IMR-90 (cell line): ENCODE measurements around the gene C3orf70. TPM values are rescaled to one million over a fixed set of nuclear protein-coding genes. Genes with fewer than 3 reads are reported as not detected.

Source experiments
- ATAC-seq: fragments of 200-7000 bp; cut with Tn5 transposase; 2 replicates; pipeline ENCODE4 v1.9.1; 2020; ENCODE audit warnings: low read depth, mild to moderate bottlenecking, moderate library complexity
- BruUV-seq: library from RNA; stranded (reverse); fragments of 400-500 nt; replicated peaks from 2 replicates; lab custom pipeline; 2021; lab: Mats Ljungman, UMichigan
- CTCF ChIA-PET: fragments of 300-600 bp; formaldehyde crosslinking; extraction: SDS; loops from one replicate; lab custom pipeline; 2021; ENCODE audit warnings: antibody characterized with exemption; lab: Yijun Ruan, JAX
- POLR2A ChIA-PET: fragments of 300-600 bp; sonication (Branson Sonifier 250); formaldehyde crosslinking; loops from one replicate; lab custom pipeline; 2022; ENCODE audit warnings: antibody characterized with exemption; ENCODE audit not compliant: unreplicated experiment; lab: Charles Lee
- DNase-seq: peaks from one replicate; pipeline ENCODE4 v3.0.0; 2013
- H2AFZ ChIP-seq: replicated peaks from 2 replicates; pipeline ENCODE3; 2013; ENCODE audit warnings: low read length, mild to moderate bottlenecking; ENCODE audit not compliant: poor library complexity
- H2AK5ac ChIP-seq: 2 replicates; pipeline ENCODE4 v1.6.1; 2013; ENCODE audit warnings: low read depth, low read length, inconsistent platforms
- H2AK9ac ChIP-seq: replicated peaks from 2 replicates; pipeline ENCODE3; 2013; ENCODE audit warnings: mild to moderate bottlenecking, low read depth, low read length, moderate library complexity; ENCODE audit not compliant: poor library complexity
- H2BK120ac ChIP-seq: 2 replicates; pipeline ENCODE4 v1.6.1; 2013; ENCODE audit warnings: low read depth, low read length, inconsistent platforms
- H2BK15ac ChIP-seq: 3 replicates; pipeline ENCODE4 v1.6.1; 2013; ENCODE audit warnings: low read depth, low read length, inconsistent platforms
- H2BK20ac ChIP-seq: 2 replicates; pipeline ENCODE4 v1.6.1; 2013; ENCODE audit warnings: low read depth, mild to moderate bottlenecking, inconsistent platforms, low read length, moderate library complexity
- H2BK5ac ChIP-seq: 2 replicates; pipeline ENCODE4 v1.6.1; 2013; ENCODE audit warnings: mild to moderate bottlenecking, low read depth, low read length, inconsistent platforms; ENCODE audit not compliant: poor library complexity, severe bottlenecking
- H3K14ac ChIP-seq: replicated peaks from 2 replicates; pipeline ENCODE4 v1.6.1; 2013; ENCODE audit warnings: low read depth, low read length, inconsistent platforms
- H3K18ac ChIP-seq: 2 replicates; pipeline ENCODE4 v1.6.1; 2013; ENCODE audit warnings: low read depth, low read length, control low read depth
- H3K23ac ChIP-seq: 2 replicates; pipeline ENCODE4 v1.6.1; 2013; ENCODE audit warnings: low read depth, low read length, inconsistent platforms
- H3K27ac ChIP-seq: 2 replicates; pipeline ENCODE4 v1.5.1; 2013; ENCODE audit warnings: mild to moderate bottlenecking, control low read depth, low read length; ENCODE audit not compliant: insufficient read depth
- H3K27me3 ChIP-seq: 2 replicates; pipeline ENCODE4 v1.6.1; 2013; ENCODE audit warnings: low read length; ENCODE audit not compliant: control insufficient read depth, insufficient read depth
- H3K36me3 ChIP-seq: 2 replicates; pipeline ENCODE4 v1.6.1; 2013; ENCODE audit warnings: low read length, mixed read lengths; ENCODE audit not compliant: control insufficient read depth, insufficient read depth
- H3K4ac ChIP-seq: 2 replicates; pipeline ENCODE4 v1.6.1; 2013; ENCODE audit warnings: low read depth, low read length, inconsistent platforms
- H3K4me1 ChIP-seq: 2 replicates; pipeline ENCODE4 v1.6.1; 2013; ENCODE audit warnings: low read length, mixed read lengths; ENCODE audit not compliant: control insufficient read depth, insufficient read depth
- H3K4me2 ChIP-seq: 2 replicates; pipeline ENCODE4 v1.6.1; 2013; ENCODE audit warnings: low read depth, mild to moderate bottlenecking, control low read depth, low read length, moderate library complexity
- H3K4me3 ChIP-seq: 2 replicates; pipeline ENCODE4 v1.5.1; 2013; ENCODE audit warnings: low read depth, mild to moderate bottlenecking, control low read depth, low read length, moderate library complexity; ENCODE audit not compliant: insufficient read depth
- H3K56ac ChIP-seq: 2 replicates; pipeline ENCODE4 v1.6.1; 2013; ENCODE audit warnings: low read length, inconsistent platforms; ENCODE audit not compliant: insufficient read depth; ENCODE audit errors: extremely low read depth
- H3K79me1 ChIP-seq, 2 experiments: 2 replicates each; pipeline ENCODE4 v1.6.1; 2013; ENCODE audit warnings: low read length in 2 of 2, inconsistent platforms in 1 of 2, low read depth in 1 of 2
- H3K9ac ChIP-seq: 2 replicates; pipeline ENCODE4 v1.6.1; 2013; ENCODE audit warnings: low read depth, low read length, control low read depth
- H3K9me1 ChIP-seq: 2 replicates; pipeline ENCODE4 v1.6.1; 2013; ENCODE audit warnings: low read length, inconsistent platforms; ENCODE audit not compliant: insufficient read depth
- H3K9me3 ChIP-seq: 2 replicates; pipeline ENCODE4 v1.6.1; 2013; ENCODE audit warnings: low read length; ENCODE audit not compliant: control insufficient read depth, insufficient read depth
- H4K20me1 ChIP-seq: 2 replicates; pipeline ENCODE4 v1.6.1; 2013; ENCODE audit warnings: low read length, inconsistent platforms; ENCODE audit not compliant: insufficient read depth
- H4K5ac ChIP-seq: 2 replicates; pipeline ENCODE4 v1.6.1; 2013; ENCODE audit warnings: mild to moderate bottlenecking, low read depth, low read length, control low read depth
- H4K8ac ChIP-seq, 2 experiments: 2 replicates each; pipeline ENCODE4 v1.6.1; 2013; ENCODE audit warnings: low read depth in 2 of 2, low read length in 2 of 2, control low read depth in 1 of 2, inconsistent platforms in 1 of 2
- H4K91ac ChIP-seq: 2 replicates; pipeline ENCODE4 v1.6.1; 2013; ENCODE audit warnings: low read depth, low read length, inconsistent platforms; ENCODE audit not compliant: insufficient read depth
- BHLHE40 ChIP-seq: fragments of 150-350 bp; IDR thresholded peaks from 2 replicates; pipeline ENCODE4 v1.6.1; 2016; ENCODE audit warnings: mild to moderate bottlenecking, low read depth, low read length
- CEBPB ChIP-seq: IDR thresholded peaks from 2 replicates; pipeline ENCODE4 v1.6.1; 2012; ENCODE audit warnings: low read depth, low read length, improper control_type of control experiment
- CHD1 ChIP-seq: IDR thresholded peaks from 2 replicates; pipeline ENCODE4 v1.6.1; 2012; ENCODE audit warnings: low read depth, low read length, improper control_type of control experiment
- FOS ChIP-seq: fragments of 150-350 bp; IDR thresholded peaks from 2 replicates; pipeline ENCODE4 v1.6.1; 2016; ENCODE audit warnings: low read depth, low read length
- MAFK ChIP-seq: IDR thresholded peaks from 2 replicates; pipeline ENCODE4 v1.6.1; 2012; ENCODE audit warnings: low read depth, low read length, improper control_type of control experiment
- MAZ ChIP-seq: IDR thresholded peaks from 2 replicates; pipeline ENCODE4 v1.6.1; 2012; ENCODE audit warnings: low read depth, mild to moderate bottlenecking, low read length, improper control_type of control experiment, moderate library complexity, borderline replicate concordance
- MXI1 ChIP-seq: IDR thresholded peaks from 2 replicates; pipeline ENCODE4 v1.6.1; 2012; ENCODE audit warnings: low read depth, mild to moderate bottlenecking, low read length, moderate library complexity, borderline replicate concordance
- NFE2L2 ChIP-seq: fragments of 150-350 bp; IDR thresholded peaks from 2 replicates; pipeline ENCODE4 v1.6.1; 2016; ENCODE audit warnings: low read depth, mild to moderate bottlenecking, low read length
- POLR2A ChIP-seq: IDR thresholded peaks from 2 replicates; pipeline ENCODE4 v1.6.1; 2012; ENCODE audit warnings: mild to moderate bottlenecking, low read depth, low read length
- RAD21 ChIP-seq: IDR thresholded peaks from 2 replicates; pipeline ENCODE4 v1.6.1; 2012; ENCODE audit warnings: low read length, improper control_type of control experiment
- RCOR1 ChIP-seq: IDR thresholded peaks from 2 replicates; pipeline ENCODE4 v1.6.1; 2012; ENCODE audit warnings: mild to moderate bottlenecking, low read length, improper control_type of control experiment; ENCODE audit not compliant: insufficient replicate concordance
- RFX5 ChIP-seq: IDR thresholded peaks from 2 replicates; pipeline ENCODE4 v1.8.0; 2012; ENCODE audit warnings: low read depth, mild to moderate bottlenecking, low read length, moderate library complexity
- SMC3 ChIP-seq: fragments of 150-350 bp; IDR thresholded peaks from 2 replicates; pipeline ENCODE4 v1.6.1; 2016; ENCODE audit warnings: low read depth, mild to moderate bottlenecking, antibody characterized with exemption, low read length, moderate library complexity
- WGBS, 2 experiments: methylation state at CpG; one replicate each; pipeline versions ENCODE4 v1.1.5 to v1.1.7; 2013; ENCODE audit warnings: missing lambda C conversion rate in 2 of 2; ENCODE audit not compliant: insufficient read length in 1 of 2; ENCODE audit errors: extremely low coverage in 2 of 2; 5-methylcytosine and 5-hydroxymethylcytosine counted together
- dilution Hi-C: fragments of 300-500 bp; cut with HindIII; formaldehyde crosslinking; loops from one replicate; pipeline ENCODE4 v1.14.3; 2018; ENCODE audit warnings: low sequenced_read_pairs; ENCODE audit not compliant: unreplicated experiment
- in situ Hi-C: fragments of 300-500 bp; cut with MboI; formaldehyde crosslinking; loops from 3 replicates; pipeline ENCODE4 v1.14.3; 2019; ENCODE audit warnings: low sequenced_read_pairs, inconsistent platforms, mixed read lengths
- intact Hi-C: fragments of 100-400 bp; cut with micrococcal nuclease; formaldehyde crosslinking; loops from 2 replicates; pipeline ENCODE4 v1.10.0; 2022
- polyA plus RNA-seq, 3 experiments: library from polyadenylated mRNA; depleted of rRNA; stranded (reverse); fragments of >200 nt; gene quantifications; 2 replicates each; pipeline ENCODE4 v1.2.3, GENCODE V29; 2012; ENCODE audit warnings: low replicate concordance in 1 of 3
- total RNA-seq: library from RNA; depleted of rRNA; stranded (reverse); fragments of >200 nt; gene quantifications from 2 replicates; pipeline ENCODE4 v1.2.3, GENCODE V29; 2012
- TF ChIP-seq, protein P1 (sequence below): fragments of 150-350 bp; IDR thresholded peaks from 2 replicates; pipeline ENCODE4 v1.6.1; 2017; ENCODE audit warnings: mild to moderate bottlenecking, antibody characterized with exemption, low read length, low read depth
- TF ChIP-seq, protein P2 (sequence below): conservative IDR thresholded peaks from 2 replicates; pipeline ENCODE4 v1.5.1; 2012; ENCODE audit warnings: mild to moderate bottlenecking, low read depth, low read length, improper control_type of control experiment

C3orf70 gene
- total and polyA plus RNA-seq, 2 of the 4 experiments (the other 2 are of a cell fraction), result 0.96 to 1.8 TPM

DNA sequence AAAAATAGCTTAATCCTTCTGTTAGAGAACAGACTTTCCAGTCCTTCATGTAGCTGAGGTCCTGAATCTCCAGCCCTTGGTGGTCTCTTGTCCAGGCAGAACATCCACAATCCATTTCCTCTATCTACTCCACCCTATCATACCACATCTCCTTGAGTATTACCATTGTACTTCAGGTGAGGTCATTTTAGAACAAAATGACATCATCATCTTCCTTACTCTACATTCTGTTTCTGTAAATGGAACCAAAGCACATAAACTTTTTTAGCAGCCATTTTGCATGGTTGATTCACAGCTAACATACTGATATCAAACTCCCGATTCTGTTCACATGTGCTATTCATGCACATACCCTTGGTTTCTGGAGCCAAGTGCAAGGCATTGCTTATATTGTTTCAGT lies 112.4 kb downstream of the C3orf70 start:
- dilution Hi-C loops (no loop called here), in situ Hi-C loops (no loop called here), intact Hi-C loops (no loop called here)
- H4K5ac ChIP-seq, result no peak overlapping the region
- H3K36me3 ChIP-seq, result no peaks in the 10 kb centered on the region
- no peak overlapping the region for H3K27ac ChIP-seq
- no peak overlapping the region for H3K4ac ChIP-seq
- H3K9ac ChIP-seq, result no peak overlapping the region
- H2BK5ac ChIP-seq, result no peak overlapping the region
- no peaks in the 10 kb centered on the region for H4K20me1 ChIP-seq
- no peak overlapping the region for H2AK9ac ChIP-seq
- TF ChIP-seq MXI1 (no peak), CEBPB (no peak), POLR2A (no peak), RCOR1 (no peak), NFE2L2 (no peak), CHD1 (no peak), BHLHE40 (no peak), FOS (no peak), RFX5 (no peak), MAZ (no peak), RAD21 (no peak), SMC3 (no peak), MAFK (no peak)
- TF ChIP-seq, protein P1, sequence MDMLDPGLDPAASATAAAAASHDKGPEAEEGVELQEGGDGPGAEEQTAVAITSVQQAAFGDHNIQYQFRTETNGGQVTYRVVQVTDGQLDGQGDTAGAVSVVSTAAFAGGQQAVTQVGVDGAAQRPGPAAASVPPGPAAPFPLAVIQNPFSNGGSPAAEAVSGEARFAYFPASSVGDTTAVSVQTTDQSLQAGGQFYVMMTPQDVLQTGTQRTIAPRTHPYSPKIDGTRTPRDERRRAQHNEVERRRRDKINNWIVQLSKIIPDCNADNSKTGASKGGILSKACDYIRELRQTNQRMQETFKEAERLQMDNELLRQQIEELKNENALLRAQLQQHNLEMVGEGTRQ, result no peak
- TF ChIP-seq, protein P2, sequence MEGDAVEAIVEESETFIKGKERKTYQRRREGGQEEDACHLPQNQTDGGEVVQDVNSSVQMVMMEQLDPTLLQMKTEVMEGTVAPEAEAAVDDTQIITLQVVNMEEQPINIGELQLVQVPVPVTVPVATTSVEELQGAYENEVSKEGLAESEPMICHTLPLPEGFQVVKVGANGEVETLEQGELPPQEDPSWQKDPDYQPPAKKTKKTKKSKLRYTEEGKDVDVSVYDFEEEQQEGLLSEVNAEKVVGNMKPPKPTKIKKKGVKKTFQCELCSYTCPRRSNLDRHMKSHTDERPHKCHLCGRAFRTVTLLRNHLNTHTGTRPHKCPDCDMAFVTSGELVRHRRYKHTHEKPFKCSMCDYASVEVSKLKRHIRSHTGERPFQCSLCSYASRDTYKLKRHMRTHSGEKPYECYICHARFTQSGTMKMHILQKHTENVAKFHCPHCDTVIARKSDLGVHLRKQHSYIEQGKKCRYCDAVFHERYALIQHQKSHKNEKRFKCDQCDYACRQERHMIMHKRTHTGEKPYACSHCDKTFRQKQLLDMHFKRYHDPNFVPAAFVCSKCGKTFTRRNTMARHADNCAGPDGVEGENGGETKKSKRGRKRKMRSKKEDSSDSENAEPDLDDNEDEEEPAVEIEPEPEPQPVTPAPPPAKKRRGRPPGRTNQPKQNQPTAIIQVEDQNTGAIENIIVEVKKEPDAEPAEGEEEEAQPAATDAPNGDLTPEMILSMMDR, result no peak
- H3K18ac ChIP-seq, result no peak overlapping the region
- no peaks in the 10 kb centered on the region for H3K27me3 ChIP-seq
- BruUV-seq, result no TSS peak
- H3K4me2 ChIP-seq, result no peak overlapping the region
- H3K9me3 ChIP-seq, result no peaks in the 10 kb centered on the region
- CTCF ChIA-PET, result no interaction called here
- no peaks in the 10 kb centered on the region for H3K79me1 ChIP-seq
- no peak overlapping the region for H3K56ac ChIP-seq
- H3K14ac ChIP-seq, result no peak overlapping the region
- no peak overlapping the region for H4K8ac ChIP-seq
- no peak overlapping the region for H4K91ac ChIP-seq
- H3K4me3 ChIP-seq, result no peak overlapping the region
- H2BK15ac ChIP-seq, result no peak overlapping the region
- no peaks in the 10 kb centered on the region for H3K9me1 ChIP-seq
- no peaks in the 10 kb centered on the region for H3K4me1 ChIP-seq
- H2AK5ac ChIP-seq, result no peak overlapping the region
- H2BK20ac ChIP-seq, result no peak overlapping the region
- no peak overlapping the region for H2BK120ac ChIP-seq
- ATAC-seq (no peak), DNase-seq (no peak)
- POLR2A ChIA-PET, result no interaction called here
- no CpG with 5 or more reads among the region's 1 CpG for WGBS, 2 experiments
- H2AFZ ChIP-seq, result no peak overlapping the region
- H3K23ac ChIP-seq, result no peak overlapping the region
